HG03439 (cell line): ENCODE data around the gene DPPA3.
"Not testable (repeated sequence)": the region's sequence is repeated elsewhere in the genome, so short reads cannot be mapped to it uniquely, and the experiment has no call there.

Experiments used
- ATAC-seq: cut with Tn5 transposase; IDR thresholded peaks from one replicate; pipeline ENCODE4 v1.9.1; 2021; ENCODE audit warnings: mild to moderate bottlenecking, moderate library complexity; ENCODE audit not compliant: unreplicated experiment

Gene DPPA3

GRCh38 chr12:7711133-7711532 lies at the start of gene DPPA3:
DPPA3 (plus strand) TSS chr12:7711433; CDS start chr12:7711571, 138 bp downstream.
- no peak for ATAC-seq

GRCh38 chr12:7661741-7662140 lies 49.5 kb upstream of the DPPA3 start:
- ATAC-seq = no peak

GRCh38 chr12:7666595-7666994 lies 44.6 kb upstream of the DPPA3 start:
- no peak for ATAC-seq

- no peak for ATAC-seq
Observed at GRCh38 chr12:7667125-7667524, 44.1 kb upstream of the DPPA3 start.

GRCh38 chr12:7668171-7668570 lies 43.1 kb upstream of the DPPA3 start:
- no peak for ATAC-seq

GRCh38 chr12:7675455-7675854 lies 35.8 kb upstream of the DPPA3 start:
- not testable (repeated sequence) for ATAC-seq

GRCh38 chr12:7677432-7677888 lies 33.8 kb upstream of the DPPA3 start:
- ATAC-seq = not testable (repeated sequence)

- no peak for ATAC-seq
Observed at GRCh38 chr12:7678744-7679143, 32.5 kb upstream of the DPPA3 start.

- no peak for ATAC-seq
Observed at GRCh38 chr12:7679251-7680045, 31.8 kb upstream of the DPPA3 start.

- ATAC-seq = no peak
Observed at GRCh38 chr12:7681535-7681934, 29.7 kb upstream of the DPPA3 start.

- ATAC-seq = no peak
Observed at GRCh38 chr12:7693793-7694192, 17.4 kb upstream of the DPPA3 start.

GRCh38 chr12:7694556-7695236 lies 16.5 kb upstream of the DPPA3 start:
- no peak for ATAC-seq

GRCh38 chr12:7695237-7695560 lies 16.0 kb upstream of the DPPA3 start:
- ATAC-seq = no peak

GRCh38 chr12:7695566-7696197 lies 15.6 kb upstream of the DPPA3 start, which contains the start of gene GDF3:
GDF3 (minus strand) TSS chr12:7695775; CDS start chr12:7695728, 47 bp downstream.
- ATAC-seq = no peak

GRCh38 chr12:7705846-7706245 lies 5.4 kb upstream of the DPPA3 start:
- no peak for ATAC-seq

GRCh38 chr12:7709969-7710675 lies 1.1 kb upstream of the DPPA3 start:
- no peak for ATAC-seq

GRCh38 chr12:7712841-7713442 lies 1.7 kb downstream of the DPPA3 start:
- ATAC-seq = no peak

- ATAC-seq = no peak
Observed at GRCh38 chr12:7716381-7716780, 5.1 kb downstream of the DPPA3 start.

- no peak for ATAC-seq
Observed at GRCh38 chr12:7719946-7720730, 8.9 kb downstream of the DPPA3 start.

GRCh38 chr12:7723926-7724325 lies 12.7 kb downstream of the DPPA3 start:
- no peak for ATAC-seq
